Breast epithelium (tissue), 3 donors: ENCODE measurements around the gene SIDT1.

ENCODE experiments used
- POLR2A ChIP-seq: fragments of 450-650 bp; IDR thresholded peaks from one replicate; pipeline ENCODE4 v1.6.1; 2016; ENCODE audit warnings: antibody characterized with exemption, mild to moderate bottlenecking, moderate library complexity
- TF ChIP-seq, protein P1 (sequence below), 3 donors: fragments of 450-650 bp; IDR thresholded peaks; one replicate each; pipeline ENCODE4 v1.5.1; 2016 to 2017; ENCODE audit warnings: antibody characterized with exemption in 3 of 3, mild to moderate bottlenecking in 3 of 3, moderate library complexity in 3 of 3

DNA sequence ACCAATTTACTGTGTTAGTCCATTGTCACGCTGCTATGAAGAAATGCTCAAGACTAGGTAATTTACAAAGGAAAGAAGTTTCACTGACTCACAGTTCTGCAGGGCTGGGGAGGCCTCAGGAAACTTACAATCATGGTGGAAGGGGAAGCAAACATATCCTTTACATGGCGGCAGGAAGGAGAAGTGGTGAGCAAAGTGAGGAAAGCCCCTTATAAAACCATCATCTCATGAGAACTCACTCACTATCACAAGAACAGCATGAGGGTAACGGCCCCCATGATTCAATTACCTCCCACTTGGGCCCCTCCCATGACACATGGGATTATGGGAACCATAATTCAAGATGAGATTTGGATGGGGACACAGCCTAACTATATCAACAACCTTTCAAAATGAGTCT lies 143.9 kb downstream of the SIDT1 start:
- TF ChIP-seq, protein P1, sequence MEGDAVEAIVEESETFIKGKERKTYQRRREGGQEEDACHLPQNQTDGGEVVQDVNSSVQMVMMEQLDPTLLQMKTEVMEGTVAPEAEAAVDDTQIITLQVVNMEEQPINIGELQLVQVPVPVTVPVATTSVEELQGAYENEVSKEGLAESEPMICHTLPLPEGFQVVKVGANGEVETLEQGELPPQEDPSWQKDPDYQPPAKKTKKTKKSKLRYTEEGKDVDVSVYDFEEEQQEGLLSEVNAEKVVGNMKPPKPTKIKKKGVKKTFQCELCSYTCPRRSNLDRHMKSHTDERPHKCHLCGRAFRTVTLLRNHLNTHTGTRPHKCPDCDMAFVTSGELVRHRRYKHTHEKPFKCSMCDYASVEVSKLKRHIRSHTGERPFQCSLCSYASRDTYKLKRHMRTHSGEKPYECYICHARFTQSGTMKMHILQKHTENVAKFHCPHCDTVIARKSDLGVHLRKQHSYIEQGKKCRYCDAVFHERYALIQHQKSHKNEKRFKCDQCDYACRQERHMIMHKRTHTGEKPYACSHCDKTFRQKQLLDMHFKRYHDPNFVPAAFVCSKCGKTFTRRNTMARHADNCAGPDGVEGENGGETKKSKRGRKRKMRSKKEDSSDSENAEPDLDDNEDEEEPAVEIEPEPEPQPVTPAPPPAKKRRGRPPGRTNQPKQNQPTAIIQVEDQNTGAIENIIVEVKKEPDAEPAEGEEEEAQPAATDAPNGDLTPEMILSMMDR (IDR thresholded peaks at IDR 0.05), result no peak
- no peak for TF ChIP-seq POLR2A
